HepG2 (cell line): Measurements from ENCODE around the gene CHKB. TPM values are rescaled to one million over a fixed set of nuclear protein-coding genes. Genes with fewer than 3 reads are reported as not detected.

Experiments used
- ATAC-seq: fragments of 200-7000 bp; cut with Tn5 transposase; 3 replicates; pipeline ENCODE4 v1.9.1; 2020; ENCODE audit warnings: mild to moderate bottlenecking, moderate library complexity
- BruUV-seq: library from RNA; stranded (reverse); fragments of 400-500 nt; replicated peaks from 2 replicates; lab custom pipeline; 2021; lab: Mats Ljungman, UMichigan
- CTCF ChIA-PET: fragments of 300-600 bp; formaldehyde crosslinking; extraction: SDS; loops from one replicate; lab custom pipeline; 2021; ENCODE audit warnings: low total read pairs, inconsistent platforms, low intra/inter-chr PET ratio; lab: Yijun Ruan, JAX
- POLR2A ChIA-PET: fragments of 350-600 bp; sonication (Branson Sonifier 250); formaldehyde crosslinking; loops from one replicate; lab custom pipeline; 2020; ENCODE audit warnings: antibody characterized with exemption, inconsistent platforms; lab: Yijun Ruan, JAX
- DNase-seq: peaks from one replicate; pipeline ENCODE4 v3.0.0-alpha.2; 2015; ENCODE audit warnings: low spot score
- FAIRE-seq: peaks from 3 replicates; lab custom pipeline; 2011; peaks lifted over from hg19 to GRCh38; lab: Jason Lieb, UNC
- H2AFZ ChIP-seq: one replicate; pipeline ENCODE4 v1.6.1; 2011; ENCODE audit warnings: low read length, inconsistent platforms
- H3K27ac ChIP-seq: fragments of 300-600 bp; 3 replicates; pipeline ENCODE4 v1.8.0; 2011; ENCODE audit warnings: mixed run types, mild to moderate bottlenecking, mixed read lengths, low read length, inconsistent platforms; ENCODE audit not compliant: insufficient read depth; ENCODE audit errors: extremely low read length
- H3K27me3 ChIP-seq, 2 experiments: fragments of 200-600 bp in 1 of 2; 2 replicates in 1 of 2; 3 replicates in 1 of 2; pipeline versions ENCODE4 v1.6.0 to v1.8.0; 2011; ENCODE audit warnings: low read length in 2 of 2, mild to moderate bottlenecking in 2 of 2, moderate library complexity in 2 of 2, inconsistent platforms in 1 of 2; ENCODE audit not compliant: insufficient read depth in 2 of 2, control insufficient read depth in 1 of 2
- H3K36me3 ChIP-seq, 2 experiments: fragments of 200-600 bp in 1 of 2; replicated peaks in 1 of 2; 2 replicates in 1 of 2; 3 replicates in 1 of 2; pipeline versions ENCODE4 v1.5.1 to v1.8.0; 2011; ENCODE audit warnings: low read length in 2 of 2, inconsistent platforms in 1 of 2; ENCODE audit not compliant: insufficient read depth in 2 of 2, control insufficient read depth in 1 of 2
- H3K4me1 ChIP-seq: 2 replicates; pipeline ENCODE4 v1.5.1; 2012; ENCODE audit warnings: low read length, inconsistent platforms; ENCODE audit not compliant: insufficient read depth
- H3K4me2 ChIP-seq: 2 replicates; pipeline ENCODE4 v1.6.0; 2011; ENCODE audit warnings: low read depth, low read length, inconsistent platforms
- H3K4me3 ChIP-seq, 3 experiments: fragments of 200-600 bp in 1 of 3; sonication (generic), shearing (Covaris generic) in 1 of 3; replicated peaks in 1 of 3; 2 replicates each; pipeline ENCODE4 v1.5.1; 2011 to 2016; ENCODE audit warnings: low read length in 3 of 3, inconsistent platforms in 2 of 3, low read depth in 2 of 3, mild to moderate bottlenecking in 2 of 3, control low read depth in 1 of 3, mixed read lengths in 1 of 3; ENCODE audit not compliant: insufficient read depth in 1 of 3
- H3K79me2 ChIP-seq: one replicate; pipeline ENCODE4 v1.6.1; 2011; ENCODE audit warnings: low read length, inconsistent platforms; ENCODE audit not compliant: insufficient read depth
- H3K9ac ChIP-seq: 2 replicates; pipeline ENCODE4 v1.6.0; 2011; ENCODE audit warnings: mild to moderate bottlenecking, low read depth, low read length, inconsistent platforms; ENCODE audit not compliant: insufficient read depth
- H3K9me3 ChIP-seq: 2 replicates; pipeline ENCODE4 v1.5.1; 2012; ENCODE audit warnings: mild to moderate bottlenecking, low read length
- H4K20me1 ChIP-seq: 2 replicates; pipeline ENCODE4 v1.6.0; 2011; ENCODE audit warnings: inconsistent platforms, mild to moderate bottlenecking, low read length, moderate library complexity; ENCODE audit not compliant: insufficient read depth
- ATF6 ChIP-seq: sonication (generic); formaldehyde crosslinking; conservative IDR thresholded peaks from 2 replicates; pipeline ENCODE4 v1.4.0; 2020; ENCODE audit warnings: missing genetic modification reagents
- BATF2 ChIP-seq: sonication (generic); formaldehyde crosslinking; IDR thresholded peaks from 2 replicates; pipeline ENCODE4 v1.8.0; 2022; ENCODE audit warnings: mild to moderate bottlenecking, missing genetic modification reagents, moderate library complexity
- HIVEP1 ChIP-seq: sonication (generic); formaldehyde crosslinking; IDR thresholded peaks from 2 replicates; pipeline ENCODE4 v1.4.0; 2020; ENCODE audit warnings: mild to moderate bottlenecking, missing genetic modification reagents
- JARID2 ChIP-seq: sonication (generic); formaldehyde crosslinking; IDR thresholded peaks from 2 replicates; pipeline ENCODE4 v1.8.1; 2023; ENCODE audit warnings: missing genetic modification reagents, inconsistent platforms; ENCODE audit not compliant: insufficient replicate concordance
- MAFF ChIP-seq: IDR thresholded peaks from 2 replicates; pipeline ENCODE4 v1.6.1; 2011; ENCODE audit warnings: low read depth, low read length, improper control_type of control experiment
- SMARCE1 ChIP-seq: fragments of 450-650 bp; IDR thresholded peaks from 2 replicates; pipeline ENCODE4 v1.6.1; 2017; ENCODE audit warnings: borderline replicate concordance
- SOX6 ChIP-seq, 2 experiments: fragments of 450-650 bp in 1 of 2; sonication (generic) in 1 of 2; formaldehyde crosslinking in 1 of 2; IDR thresholded peaks; 2 replicates each; pipeline versions ENCODE4 v1.4.0 to v1.6.1; 2017 to 2020; ENCODE audit warnings: antibody characterized with exemption in 1 of 2, mild to moderate bottlenecking in 1 of 2, missing genetic modification reagents in 1 of 2
- TEAD2 ChIP-seq: sonication (generic); formaldehyde crosslinking; IDR thresholded peaks from 2 replicates; pipeline ENCODE4 v1.9.0; 2021; ENCODE audit warnings: missing genetic modification reagents
- TP53 ChIP-seq: sonication (generic); formaldehyde crosslinking; conservative IDR thresholded peaks from 2 replicates; pipeline ENCODE4 v1.4.0; 2020; ENCODE audit warnings: missing genetic modification reagents
- ZBTB42 ChIP-seq: sonication (generic); formaldehyde crosslinking; IDR thresholded peaks from 2 replicates; pipeline ENCODE4 v1.5.0; 2020; ENCODE audit warnings: mild to moderate bottlenecking, missing genetic modification reagents
- ZNF468 ChIP-seq: sonication (generic); formaldehyde crosslinking; IDR thresholded peaks from 2 replicates; pipeline ENCODE4 v1.8.0; 2022; ENCODE audit warnings: mild to moderate bottlenecking, moderate library complexity, missing genetic modification reagents
- ZNF496 ChIP-seq: sonication (generic); formaldehyde crosslinking; IDR thresholded peaks from 2 replicates; pipeline ENCODE4 v1.8.1; 2023; ENCODE audit warnings: mild to moderate bottlenecking, moderate library complexity, missing genetic modification reagents; ENCODE audit not compliant: insufficient replicate concordance
- ZNF563 ChIP-seq: sonication (generic); formaldehyde crosslinking; IDR thresholded peaks from 2 replicates; pipeline ENCODE4 v1.8.0; 2022; ENCODE audit warnings: mild to moderate bottlenecking, moderate library complexity, missing genetic modification reagents
- ZNF652 ChIP-seq: IDR thresholded peaks from 2 replicates; pipeline ENCODE4 v1.6.1; 2016; ENCODE audit warnings: low read depth, borderline replicate concordance
- ZNF713 ChIP-seq: sonication (generic); formaldehyde crosslinking; IDR thresholded peaks from 2 replicates; pipeline ENCODE4 v1.4.0; 2020; ENCODE audit warnings: mild to moderate bottlenecking, missing genetic modification reagents
- WGBS: methylation state at CpG from one replicate; pipeline ENCODE4 v1.1.6; 2017; ENCODE audit warnings: low lambda C conversion rate; 5-methylcytosine and 5-hydroxymethylcytosine counted together
- in situ Hi-C: cut with HindIII; loops from 2 replicates; pipeline ENCODE4 v1.10.0; 2017; ENCODE audit warnings: low pct_unique_long_range_greater_than_20kb; ENCODE audit not compliant: extremely low pct_ligation_motif_present
- intact Hi-C: fragments of 100-400 bp; cut with micrococcal nuclease; formaldehyde crosslinking; loops from one replicate; pipeline ENCODE4 v1.10.0; 2022; ENCODE audit not compliant: unreplicated experiment
- polyA plus RNA-seq, 8 experiments: library from polyadenylated mRNA; depleted of rRNA in 3 of 8; stranded (reverse) in 7 of 8; unstranded in 1 of 8; fragments of >200 nt; fragmentation: Illumina TruSeq in 4 of 8; extraction: Trizol in 4 of 8; gene quantifications; 2 replicates each; pipeline versions ENCODE4 v1.2.1 to v1.2.3, GENCODE V29; 2011 to 2016; ENCODE audit warnings: low read depth in 4 of 8, missing spikeins in 1 of 8, mixed read lengths in 1 of 8; ENCODE audit not compliant: insufficient read depth in 1 of 8
- total RNA-seq, 5 experiments: library from RNA; depleted of rRNA; stranded (reverse); fragments of >200 nt; fragmentation: Illumina TruSeq; extraction: Trizol; gene quantifications; 2 replicates each; pipeline ENCODE4 v1.2.3, GENCODE V29; 2016; ENCODE audit warnings: low read depth in 1 of 5
- TF ChIP-seq, protein P1 (sequence below): sonication (generic); formaldehyde crosslinking; IDR thresholded peaks from 2 replicates; pipeline ENCODE4 v1.5.0; 2020; ENCODE audit warnings: mild to moderate bottlenecking, missing genetic modification reagents

Gene CHKB
- total and polyA plus RNA-seq, 2 of the 13 experiments (the other 11 are each of a cell fraction or from before 2014, with no cell fraction given), result 24.5 to 42.7 TPM

DNA sequence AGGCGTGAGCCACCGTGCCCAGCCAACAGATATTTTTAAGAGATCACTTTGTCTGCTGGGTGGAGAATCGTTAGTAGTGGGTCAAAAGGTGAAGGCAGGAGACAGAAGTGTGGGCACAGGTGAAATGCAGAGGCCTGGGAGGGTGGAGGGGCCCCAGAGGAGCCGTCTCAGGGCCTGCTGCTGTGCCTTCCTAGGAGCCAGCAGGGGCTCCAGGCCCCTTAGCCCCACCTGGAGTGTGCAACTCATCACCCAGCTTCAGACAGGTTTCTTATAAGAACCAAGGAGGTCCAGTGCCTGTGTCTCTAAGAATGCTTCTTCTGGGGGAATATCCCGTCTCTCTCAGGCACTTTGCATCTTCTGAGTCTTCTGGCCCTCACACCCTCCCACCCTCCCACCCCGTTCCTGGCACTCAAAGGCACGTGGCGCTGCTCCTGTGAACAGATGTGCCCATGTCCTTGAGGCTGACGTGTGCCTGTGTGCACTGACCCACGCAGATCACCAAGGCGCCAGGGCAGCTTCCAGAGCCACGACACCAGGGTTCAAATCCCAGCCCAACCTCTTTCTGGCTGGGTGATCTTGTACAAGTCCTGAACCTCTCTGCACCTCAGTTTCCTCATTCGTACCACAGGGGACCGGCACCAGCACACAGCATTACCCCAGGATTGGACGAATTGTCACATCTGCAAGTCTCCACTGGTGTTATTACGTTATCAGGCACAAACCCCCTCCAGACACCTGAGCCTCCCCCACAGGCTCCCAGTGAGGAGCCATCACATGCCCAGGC is 41.9 kb upstream of the CHKB start:
- Histone ChIP-seq H3K27ac (no peak overlapping the region), H3K79me2 (peaks cover 4% of the 10 kb centered on the region), H3K9me3 (no peaks in the 10 kb centered on the region), H3K4me3 (no peak overlapping the region), H4K20me1 (no peaks in the 10 kb centered on the region)
- 87% methylated on average over 12 of the region's 16 CpGs for WGBS
- TF ChIP-seq JARID2 (no peak), ZNF468 (CRISPR knock-in tag) (no peak), ZNF496 (CRISPR knock-in tag) (no peak), ATF6 (CRISPR knock-in tag) (no peak), BATF2 (CRISPR knock-in tag) (no peak), SOX6 (IDR thresholded peaks at IDR 0.05) (no peak), SOX6 (CRISPR knock-in tag; IDR thresholded peaks at IDR 0.05) (no peak), ZNF563 (CRISPR knock-in tag) (no peak), ZBTB42 (CRISPR knock-in tag) (no peak), TEAD2 (CRISPR knock-in tag) (no peak), TP53 (CRISPR knock-in tag) (no peak), MAFF (no peak), ZNF652 (CRISPR knock-in tag) (no peak), ZNF713 (no peak), HIVEP1 (CRISPR knock-in tag) (no peak), SMARCE1 (no peak)
- TF ChIP-seq, protein P1, sequence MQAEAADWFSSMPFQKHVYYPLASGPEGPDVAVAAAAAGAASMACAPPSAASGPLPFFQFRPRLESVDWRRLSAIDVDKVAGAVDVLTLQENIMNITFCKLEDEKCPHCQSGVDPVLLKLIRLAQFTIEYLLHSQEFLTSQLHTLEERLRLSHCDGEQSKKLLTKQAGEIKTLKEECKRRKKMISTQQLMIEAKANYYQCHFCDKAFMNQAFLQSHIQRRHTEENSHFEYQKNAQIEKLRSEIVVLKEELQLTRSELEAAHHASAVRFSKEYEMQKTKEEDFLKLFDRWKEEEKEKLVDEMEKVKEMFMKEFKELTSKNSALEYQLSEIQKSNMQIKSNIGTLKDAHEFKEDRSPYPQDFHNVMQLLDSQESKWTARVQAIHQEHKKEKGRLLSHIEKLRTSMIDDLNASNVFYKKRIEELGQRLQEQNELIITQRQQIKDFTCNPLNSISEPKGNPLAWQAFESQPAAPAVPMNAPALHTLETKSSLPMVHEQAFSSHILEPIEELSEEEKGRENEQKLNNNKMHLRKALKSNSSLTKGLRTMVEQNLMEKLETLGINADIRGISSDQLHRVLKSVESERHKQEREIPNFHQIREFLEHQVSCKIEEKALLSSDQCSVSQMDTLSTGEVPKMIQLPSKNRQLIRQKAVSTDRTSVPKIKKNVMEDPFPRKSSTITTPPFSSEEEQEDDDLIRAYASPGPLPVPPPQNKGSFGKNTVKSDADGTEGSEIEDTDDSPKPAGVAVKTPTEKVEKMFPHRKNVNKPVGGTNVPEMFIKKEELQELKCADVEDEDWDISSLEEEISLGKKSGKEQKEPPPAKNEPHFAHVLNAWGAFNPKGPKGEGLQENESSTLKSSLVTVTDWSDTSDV (CRISPR knock-in tag), result no peak
- TF ChIP-seq, all 625 proteins: peak for 0
- H3K4me1 ChIP-seq, result peaks cover 73% of the 10 kb centered on the region
- POLR2A ChIA-PET, result interaction anchor here (2.4 kb wide), 1 partner anchor 75 kb away, joined by 13 read pairs; no protein-coding TSS in a partner anchor
- no peaks in the 10 kb centered on the region for H3K36me3 ChIP-seq
- no TSS peak for BruUV-seq
- H3K27me3 ChIP-seq, result no peaks in the 10 kb centered on the region; a peak in 1 of 5 replicates
- in situ Hi-C loops, result loop anchor here (5.0 kb wide), 1 partner anchor 73 kb away; no protein-coding TSS in a partner anchor
- DNase-seq (no peak), FAIRE-seq (no peak), ATAC-seq (no peak)
- no peak overlapping the region for H3K9ac ChIP-seq
- H3K4me2 ChIP-seq, result no peak overlapping the region
- CTCF ChIA-PET, result no interaction called here
- H2AFZ ChIP-seq, result no peak overlapping the region
- intact Hi-C loops, result no loop called here
